Activated CD4-positive, alpha-beta T cell treated with anti-CD3 and anti-CD28 coated beads for 1 hour (primary cell): ENCODE results near the gene VAV2.

ENCODE experiments used
- DNase-seq: peaks from one replicate; pipeline ENCODE4 v3.0.0-alpha.2; 2020

VAV2 gene

GRCh38 chr9:133979921-133980863 is 11.9 kb downstream of the VAV2 start:
- DNase-seq, result no peak

GRCh38 chr9:133979273-133979920 is 12.7 kb downstream of the VAV2 start:
- DNase-seq, result no peak

GRCh38 chr9:133978899-133979272 is 13.2 kb downstream of the VAV2 start:
- no peak for DNase-seq

GRCh38 chr9:133978226-133978898 is 13.8 kb downstream of the VAV2 start:
- no peak for DNase-seq

GRCh38 chr9:133977421-133978201 is 14.5 kb downstream of the VAV2 start:
- no peak for DNase-seq

GRCh38 chr9:133976887-133977286 is 15.2 kb downstream of the VAV2 start:
- DNase-seq, result no peak

GRCh38 chr9:133976191-133976861 is 15.8 kb downstream of the VAV2 start:
- no peak for DNase-seq

- DNase-seq, result no peak
These were observed 16.6 kb downstream of the VAV2 start for GRCh38 chr9:133975511-133975910.

- DNase-seq, result no peak
These were observed 17.3 kb downstream of the VAV2 start for GRCh38 chr9:133974631-133975341.

GRCh38 chr9:133973791-133974630 is 18.1 kb downstream of the VAV2 start:
- DNase-seq, result no peak

- no peak for DNase-seq
These were observed 18.9 kb downstream of the VAV2 start for GRCh38 chr9:133973111-133973790.

- DNase-seq, result no peak
These were observed 19.9 kb downstream of the VAV2 start for GRCh38 chr9:133971981-133972941.

GRCh38 chr9:133971121-133971951 is 20.8 kb downstream of the VAV2 start:
- DNase-seq, result no peak

GRCh38 chr9:133970581-133971058 is 21.5 kb downstream of the VAV2 start:
- no peak for DNase-seq

GRCh38 chr9:133969681-133970580 is 22.2 kb downstream of the VAV2 start:
- DNase-seq, result no peak

GRCh38 chr9:133968966-133969617 is 23.0 kb downstream of the VAV2 start:
- DNase-seq, result no peak
